Fibroblast of the aortic adventitia (primary cell): ENCODE results near the gene BICC1. TPM values are rescaled to one million over a fixed set of nuclear protein-coding genes. Genes with fewer than 3 reads are reported as not detected.

ENCODE experiments used
- DNase-seq: peaks from one replicate; pipeline ENCODE4 v3.0.0-alpha.2; 2010; ENCODE audit warnings: low read depth
- H3K4me3 ChIP-seq: 2 replicates; pipeline ENCODE4 v1.5.1; 2011; ENCODE audit warnings: low read depth, mild to moderate bottlenecking, control low read depth, low read length, moderate library complexity
- CTCF ChIP-seq: IDR thresholded peaks from 2 replicates; pipeline ENCODE4 v1.5.1; 2011; ENCODE audit warnings: mild to moderate bottlenecking, low read length, control low read depth, inconsistent platforms; ENCODE audit not compliant: insufficient read depth
- total RNA-seq: library from RNA; depleted of rRNA; stranded (reverse); fragments of >200 nt; gene quantifications from 2 replicates; pipeline ENCODE4 v1.2.3, GENCODE V29; 2012; ENCODE audit warnings: low replicate concordance

The BICC1 gene
- total RNA-seq, 1 donor: 177 TPM

- peak; percentile 70 for DNase-seq
- no peak overlapping the region for H3K4me3 ChIP-seq
- TF ChIP-seq CTCF: no peak
Measured at GRCh38 chr10:58665361-58665760, 152.7 kb downstream of the BICC1 start.

- peak; percentile 54 for DNase-seq
Measured at GRCh38 chr10:58666024-58666423, 153.4 kb downstream of the BICC1 start.

GRCh38 chr10:58667658-58668310 is 155.1 kb downstream of the BICC1 start:
- DNase-seq: peak; percentile 51
- no peak for TF ChIP-seq CTCF
- no peak overlapping the region for H3K4me3 ChIP-seq

More at GRCh38 chr10:58666024-58666423, 153.4 kb downstream of the BICC1 start:
- TF ChIP-seq CTCF: no peak
- peak overlapping the region; percentile 31 for H3K4me3 ChIP-seq

- peak; percentile 53 for DNase-seq
- no peak for TF ChIP-seq CTCF
- H3K4me3 ChIP-seq: no peak overlapping the region
Measured at GRCh38 chr10:58672845-58673244, 160.2 kb downstream of the BICC1 start.

GRCh38 chr10:58674251-58674650 is 161.6 kb downstream of the BICC1 start:
- no peak for TF ChIP-seq CTCF
- DNase-seq: peak; percentile 33
- H3K4me3 ChIP-seq: no peak overlapping the region

GRCh38 chr10:58675321-58675720 is 162.6 kb downstream of the BICC1 start:
- no peak for TF ChIP-seq CTCF
- DNase-seq: no peak
- no peak overlapping the region for H3K4me3 ChIP-seq

GRCh38 chr10:58691528-58691927 is 178.9 kb downstream of the BICC1 start:
- no peak for TF ChIP-seq CTCF
- peak; percentile 49 for DNase-seq
- H3K4me3 ChIP-seq: no peak overlapping the region
